ENCODE results near the gene CABCOCO1.

CABCOCO1 gene

DNA sequence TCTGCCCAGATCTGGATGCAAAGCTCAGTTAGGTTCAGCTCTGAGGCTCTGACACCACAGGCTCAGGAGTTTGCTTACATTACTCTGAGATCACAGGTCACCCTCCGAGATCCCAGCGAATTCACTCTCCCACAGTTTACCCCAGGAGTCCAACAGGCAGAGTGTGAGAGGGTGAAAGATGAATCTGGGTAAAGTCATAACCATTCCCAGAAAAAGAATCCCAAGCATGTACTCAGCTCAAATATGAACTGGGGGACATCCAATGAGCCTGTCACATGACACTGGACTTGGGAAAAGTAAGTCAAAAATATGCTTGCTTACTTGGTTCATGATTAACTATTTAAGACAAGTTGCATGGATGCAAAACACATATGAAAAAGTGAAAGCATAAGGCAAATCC, 128.5 kb downstream of the CABCOCO1 start:
- peak; percentile 59 for DNase-seq

DNA sequence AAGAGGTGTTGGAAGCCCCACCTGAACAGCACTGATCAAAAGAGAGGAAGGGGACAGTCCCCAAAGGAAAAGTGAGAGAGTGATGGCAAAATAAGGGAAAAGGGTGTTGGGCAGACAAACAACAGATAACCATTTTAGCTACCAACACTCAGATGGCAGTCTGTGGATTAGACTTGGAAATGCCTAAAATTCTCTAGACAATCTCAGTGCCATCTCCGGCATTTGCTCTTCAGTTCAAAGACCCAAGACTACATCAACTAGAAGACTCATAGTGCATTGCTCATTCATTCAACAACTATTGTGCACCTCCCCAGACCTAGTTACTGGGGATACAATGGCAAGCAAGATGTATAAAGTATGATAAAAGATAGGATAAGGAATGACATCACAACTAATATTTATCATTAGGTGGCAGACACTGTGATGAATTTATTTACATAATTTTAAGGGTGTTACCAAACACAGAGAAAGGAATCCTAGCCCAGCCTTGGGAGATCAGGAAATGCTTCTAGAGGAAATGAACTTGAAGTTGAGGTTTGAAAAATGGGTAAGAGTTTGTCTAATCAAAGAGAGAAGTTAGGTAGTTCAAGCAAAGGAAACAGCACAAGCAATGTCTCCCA, 129.5 kb downstream of the CABCOCO1 start:
- DNase-seq, result no peak

DNA sequence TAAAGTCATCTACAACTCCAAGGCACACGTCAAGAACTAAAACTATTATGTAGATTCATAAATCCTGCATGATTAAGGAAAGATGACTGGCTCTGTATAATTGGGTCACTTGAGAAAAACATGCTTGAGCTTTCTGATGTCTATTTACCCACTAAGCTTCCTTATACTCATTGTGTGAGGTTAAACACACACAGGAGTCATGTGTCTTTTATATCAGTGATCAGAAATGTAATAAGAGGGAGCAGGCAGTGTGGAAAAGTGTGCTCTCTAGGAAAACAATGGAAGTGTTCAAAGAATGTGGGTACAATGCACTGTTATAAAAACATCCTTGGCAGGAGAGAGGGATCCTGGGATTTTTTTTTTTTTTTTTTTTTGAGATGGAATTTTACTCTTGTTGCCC, 130.2 kb downstream of the CABCOCO1 start:
- DNase-seq, result no peak

DNA sequence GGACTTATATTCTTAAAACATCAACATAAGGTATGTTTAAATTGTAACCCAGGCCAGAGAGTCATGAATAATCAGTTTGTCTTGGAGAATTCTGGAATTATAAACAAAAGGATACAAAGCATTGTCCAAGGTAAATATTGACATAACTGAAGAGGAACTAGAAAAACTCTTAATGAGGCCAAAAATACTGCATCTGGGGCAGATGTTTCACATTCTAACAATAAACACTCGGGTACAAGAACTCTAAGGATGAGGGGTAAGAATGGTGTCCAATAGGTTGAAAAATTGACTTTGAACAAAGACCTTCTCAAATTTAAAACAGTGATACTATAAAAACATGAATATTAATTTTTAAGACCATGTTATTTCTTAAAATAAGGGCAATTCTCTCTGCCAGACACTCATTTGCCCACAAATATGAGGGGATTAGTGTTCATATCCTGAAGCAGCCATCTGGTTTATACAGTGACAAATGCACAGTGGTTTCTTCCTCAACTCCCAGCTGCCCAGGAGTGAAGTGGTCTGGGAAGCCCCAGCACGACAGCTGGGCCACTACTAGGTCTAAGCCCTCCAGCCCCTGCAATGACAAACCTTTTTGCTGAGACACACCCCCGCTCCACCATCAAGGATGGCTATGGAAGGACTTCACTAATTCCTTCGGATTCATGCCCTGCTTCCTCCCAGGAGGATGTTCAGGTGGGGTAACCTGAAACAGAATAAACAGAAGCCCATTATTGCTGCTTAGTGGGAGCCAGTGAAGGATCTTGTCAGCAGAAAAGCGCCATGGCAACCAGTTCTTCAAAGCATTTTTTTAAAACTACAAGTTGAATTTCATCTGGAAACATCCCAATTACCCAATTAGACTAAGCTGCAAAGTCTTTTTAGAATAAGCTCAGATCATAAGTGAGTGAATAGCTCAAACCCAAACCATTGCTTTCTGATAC, 131.3 kb downstream of the CABCOCO1 start:
- peak; percentile 61 for DNase-seq

DNA sequence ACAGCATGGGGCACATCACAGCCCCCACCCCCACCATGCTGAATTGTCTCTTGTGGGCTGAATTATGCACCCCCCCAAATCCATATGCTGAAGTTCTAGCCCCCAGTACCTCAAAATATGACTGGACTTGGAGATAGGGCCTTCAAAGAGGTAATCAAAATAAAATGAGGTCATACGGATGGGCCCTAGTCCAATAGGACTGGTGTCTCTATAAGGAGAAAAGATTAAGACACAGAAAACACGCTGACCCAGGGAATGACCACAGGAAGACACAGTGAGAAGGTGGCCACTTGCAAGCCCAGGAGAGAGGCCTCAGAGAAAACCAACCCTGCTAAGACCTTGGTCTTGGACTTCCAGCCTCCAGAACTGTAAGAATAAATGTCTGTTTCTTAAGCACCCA, 132.4 kb downstream of the CABCOCO1 start:
- no peak for DNase-seq

DNA sequence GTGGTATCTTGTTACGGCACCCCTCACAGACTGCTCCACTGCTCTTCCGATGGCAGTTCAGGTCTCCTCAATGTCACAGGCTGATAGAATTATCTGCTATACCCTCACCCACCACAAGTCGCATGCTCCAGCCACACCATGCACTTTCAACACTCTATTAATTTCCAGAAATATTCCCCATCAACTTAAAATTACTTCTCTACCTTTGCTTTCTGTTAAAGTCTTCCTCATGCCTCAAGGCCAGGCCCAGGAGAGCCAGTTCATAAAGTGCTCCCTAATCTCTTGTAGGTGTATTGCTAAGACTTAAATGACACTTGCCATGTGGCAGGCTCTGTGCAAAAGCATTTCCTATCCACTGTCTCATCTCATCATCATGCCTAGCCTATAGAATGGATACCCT, 132.8 kb downstream of the CABCOCO1 start:
- DNase-seq, result no peak

DNA sequence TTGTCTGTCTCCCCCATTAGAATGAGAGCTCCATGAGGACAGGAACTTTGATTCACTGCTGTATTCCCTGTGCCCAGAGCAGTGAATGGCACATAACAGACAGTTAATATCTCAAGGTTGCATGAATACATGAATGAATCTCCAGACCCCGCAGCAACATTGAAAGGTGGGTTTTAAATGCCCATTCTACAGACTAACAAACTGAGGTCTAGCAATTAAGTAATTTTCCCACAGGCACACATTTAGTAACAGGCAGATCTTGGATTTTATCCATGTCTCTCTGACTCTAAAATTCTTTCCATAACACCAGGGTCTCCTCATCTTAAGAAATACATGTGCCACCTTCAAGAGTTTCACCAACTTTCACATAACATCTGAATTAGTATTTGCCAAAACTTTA, 134.1 kb downstream of the CABCOCO1 start:
- DNase-seq, result no peak

DNA sequence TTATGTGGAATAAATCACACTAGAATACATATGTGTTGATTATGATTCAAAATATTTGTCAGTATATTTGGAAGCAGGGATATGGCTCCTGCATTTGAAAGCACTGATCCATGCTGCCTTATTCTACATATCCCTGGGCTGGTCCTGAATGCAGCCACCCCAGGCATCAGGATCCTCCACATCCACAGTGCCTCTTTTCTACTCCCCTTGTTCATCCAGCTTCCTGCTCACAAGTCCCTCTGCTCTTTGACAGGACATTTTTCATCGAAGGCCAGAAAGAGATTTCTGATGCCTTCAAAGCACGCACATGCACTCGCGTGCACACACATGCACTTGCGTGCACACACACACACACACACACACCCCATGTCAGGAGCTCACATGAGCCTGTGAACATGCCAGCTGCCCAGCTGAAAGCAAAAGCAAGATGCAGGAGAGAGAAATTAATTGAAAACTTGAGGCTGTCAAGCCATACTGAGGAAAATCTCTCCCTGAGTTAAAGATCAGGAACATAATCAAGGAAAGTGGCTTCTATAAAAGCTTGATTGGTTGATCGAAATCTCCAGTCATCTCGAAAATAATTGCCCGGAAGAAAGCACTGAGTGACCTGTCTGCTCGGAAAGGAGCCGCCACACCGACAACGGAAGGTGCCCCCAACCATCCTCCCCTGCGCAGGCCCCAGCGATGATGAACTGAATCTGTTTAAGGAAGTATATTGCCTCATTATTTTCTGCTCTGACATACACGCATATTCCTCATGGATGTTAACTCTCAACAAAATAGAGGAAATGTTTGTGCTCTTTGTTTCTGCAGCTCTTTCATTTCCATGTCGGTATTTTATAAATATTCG, 134.8 kb downstream of the CABCOCO1 start:
- no peak for DNase-seq

DNA sequence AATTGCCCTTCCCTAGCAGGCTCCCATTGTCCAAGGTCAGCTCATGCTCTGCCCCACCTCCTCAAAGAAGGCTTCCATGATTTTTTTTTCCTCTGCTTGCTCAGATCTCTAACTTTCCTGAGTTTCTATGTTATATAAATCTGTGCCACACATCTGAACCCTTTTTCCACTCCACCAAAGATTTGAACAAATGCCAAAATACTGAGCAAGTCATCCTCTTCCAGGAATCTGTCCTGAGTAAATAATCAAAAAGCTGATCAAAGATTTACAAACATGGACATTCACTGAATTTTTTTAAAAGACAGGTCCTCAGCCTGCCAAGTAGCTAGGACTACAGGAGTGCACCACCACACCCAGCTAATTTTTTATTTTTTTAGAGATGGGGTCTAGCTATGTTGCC, 136.0 kb downstream of the CABCOCO1 start:
- DNase-seq, result no peak

DNA sequence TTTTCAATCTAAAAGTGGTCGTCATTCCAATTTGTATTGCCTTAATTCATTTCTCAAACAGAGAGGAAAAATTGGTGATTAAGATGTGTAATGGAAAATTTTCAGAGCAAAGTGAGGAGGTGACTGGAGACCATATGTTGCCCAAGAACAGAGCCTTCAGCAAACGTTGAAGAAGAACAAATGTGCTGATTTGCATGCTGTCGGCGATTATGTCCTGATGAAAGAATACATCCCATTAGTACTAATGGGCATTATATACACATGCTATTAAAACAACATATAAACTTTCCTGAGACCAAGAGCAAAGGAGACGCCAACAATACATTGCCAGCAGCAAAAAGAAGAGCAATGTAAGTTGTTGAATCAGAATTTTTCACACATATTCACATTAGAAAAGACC, 138.8 kb downstream of the CABCOCO1 start:
- no peak for DNase-seq

DNA sequence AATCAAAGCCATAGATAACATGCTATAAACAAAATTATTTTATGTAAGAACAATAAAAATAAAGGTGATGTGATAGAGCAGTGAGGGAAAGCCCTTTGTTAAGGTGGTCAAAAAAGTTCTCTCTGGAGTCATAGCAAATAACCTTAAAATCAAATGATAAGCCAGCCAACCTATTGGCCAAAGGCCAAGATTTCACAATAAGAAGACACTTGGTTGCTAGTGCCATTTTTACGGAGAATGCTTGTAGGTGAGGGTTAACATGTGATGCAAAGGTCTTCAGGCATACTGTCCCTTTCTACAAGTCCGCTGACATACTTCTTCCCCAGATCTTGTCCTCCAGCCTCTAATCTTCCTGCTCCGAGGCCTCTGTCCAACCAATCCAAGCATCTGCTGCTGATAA, 140.5 kb downstream of the CABCOCO1 start:
- no peak for DNase-seq

DNA sequence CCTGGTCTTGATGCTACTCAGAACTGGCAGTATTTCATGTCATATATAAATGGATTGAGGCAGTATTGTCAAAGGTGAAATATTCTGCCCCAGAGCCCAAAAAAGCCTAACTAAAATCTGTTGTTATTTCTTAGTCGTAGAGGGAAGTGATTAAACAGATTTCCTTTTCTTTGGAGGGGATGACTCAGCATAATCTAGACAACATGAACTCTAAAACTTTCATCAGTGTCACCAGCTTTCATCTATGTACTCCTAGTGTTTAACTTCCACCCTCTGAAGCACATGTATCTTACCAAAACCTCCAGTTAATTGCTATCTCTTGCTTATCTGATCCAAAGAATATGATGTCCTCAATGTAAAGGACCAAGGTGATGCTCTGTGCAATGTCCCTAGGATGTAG, 141.7 kb downstream of the CABCOCO1 start:
- DNase-seq, result peak; percentile 46

DNA sequence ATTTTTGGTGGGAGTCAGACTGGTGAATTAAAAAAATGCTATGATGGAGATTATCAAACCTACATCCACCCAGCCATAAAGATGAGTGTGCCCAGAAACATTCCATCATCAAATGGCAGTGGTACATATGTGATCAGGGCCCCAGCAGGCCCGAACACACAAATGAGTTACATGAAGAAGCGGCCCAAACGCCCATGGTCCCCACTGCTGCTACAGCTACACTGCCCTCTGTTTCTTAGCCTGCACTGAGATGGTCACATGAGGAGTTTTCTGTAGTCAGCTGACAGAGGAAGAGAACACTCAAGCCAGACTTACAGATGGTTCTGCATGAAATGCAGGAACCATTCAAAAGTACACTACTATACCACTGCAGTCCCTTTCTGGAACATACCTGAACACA, 142.4 kb downstream of the CABCOCO1 start:
- DNase-seq, result no peak

DNA sequence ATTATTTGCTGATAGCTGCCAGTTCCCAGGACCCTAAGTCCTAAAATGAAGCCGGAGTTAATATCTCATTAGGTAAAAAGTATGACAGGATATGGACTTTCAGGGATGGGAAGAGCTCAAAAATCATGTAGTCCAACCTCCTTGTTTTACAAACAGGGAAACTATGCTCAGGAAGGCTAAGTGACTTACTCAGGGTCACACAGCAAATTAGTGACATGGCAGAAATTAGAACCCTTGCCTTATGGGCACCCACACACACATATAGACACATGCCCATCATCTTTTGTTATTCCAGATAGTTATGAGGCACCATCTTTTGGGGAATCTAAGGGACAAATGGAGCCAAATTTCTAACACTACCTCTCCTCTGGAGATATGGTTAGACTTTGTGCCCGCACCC, 147.5 kb downstream of the CABCOCO1 start:
- DNase-seq, result no peak

DNA sequence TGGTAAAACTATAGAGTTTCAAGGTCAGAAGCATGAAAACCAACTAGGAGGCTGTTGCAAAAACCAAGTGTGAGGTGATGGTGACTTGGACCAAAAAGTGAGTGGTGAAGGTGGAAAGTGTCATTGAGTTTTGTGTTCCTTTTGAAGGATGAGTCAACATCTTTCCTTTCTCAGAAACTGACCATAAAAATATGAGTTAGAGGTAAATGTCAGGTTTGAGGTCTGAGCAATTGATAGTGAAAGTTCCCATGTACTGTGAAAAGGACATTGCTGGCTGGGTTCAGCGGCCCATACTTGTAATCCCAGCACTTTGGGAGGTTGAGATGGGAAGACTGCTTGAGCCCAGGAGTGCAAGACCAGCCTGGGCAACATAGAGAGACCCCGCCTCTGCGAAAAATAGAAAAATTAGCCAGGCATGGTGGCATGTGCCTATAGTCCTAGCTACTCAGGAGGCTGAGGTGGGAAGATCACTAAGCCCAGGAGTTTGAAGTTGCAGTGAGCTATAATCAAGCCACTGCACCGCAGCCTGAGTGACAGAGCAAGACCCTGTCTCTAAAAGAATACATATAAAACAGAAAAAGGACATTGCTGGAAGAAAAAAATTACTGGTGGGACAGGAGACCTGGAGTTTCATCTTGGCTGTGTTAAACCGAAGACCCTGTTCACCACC, 149.5 kb downstream of the CABCOCO1 start:
- no peak for DNase-seq

DNA sequence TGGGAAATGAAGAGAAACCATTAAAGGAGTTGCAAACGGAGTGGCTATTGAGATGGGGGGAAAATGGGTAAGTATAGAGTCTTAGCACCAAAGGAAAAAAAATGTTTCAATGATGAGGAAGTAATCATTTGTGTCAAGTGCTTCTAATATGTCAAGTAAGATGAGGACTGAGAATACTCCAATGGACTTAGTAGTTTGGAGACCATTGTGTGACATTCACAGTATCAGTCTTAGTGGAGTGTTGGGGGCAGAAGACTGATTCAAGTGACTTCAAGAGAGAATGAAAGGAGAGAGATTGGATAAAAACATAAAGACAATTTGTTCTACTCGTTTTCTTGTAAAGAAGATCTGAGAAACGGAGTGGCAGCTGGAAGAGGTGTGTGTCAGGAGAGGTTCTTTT, 150.2 kb downstream of the CABCOCO1 start:
- DNase-seq, result no peak

DNA sequence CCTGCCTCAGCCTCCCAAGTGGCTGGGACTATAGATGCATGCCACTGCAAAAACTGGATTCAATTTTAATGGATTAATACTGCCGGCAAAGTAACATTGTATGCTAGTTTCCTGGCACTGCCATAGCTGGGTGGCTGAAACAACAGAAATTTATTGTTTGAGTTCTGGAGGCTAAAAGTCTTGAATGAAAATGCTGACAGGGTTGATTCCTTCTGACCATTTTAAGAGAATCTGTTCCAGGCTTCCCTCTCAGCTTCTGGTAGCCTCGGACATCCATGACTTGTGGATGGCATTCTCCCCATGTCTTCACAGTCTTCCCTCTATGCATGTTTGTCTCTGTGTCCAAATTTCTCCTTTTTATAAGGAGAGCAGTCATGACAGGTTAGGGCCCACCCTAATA, 151.4 kb downstream of the CABCOCO1 start:
- no peak for DNase-seq

DNA sequence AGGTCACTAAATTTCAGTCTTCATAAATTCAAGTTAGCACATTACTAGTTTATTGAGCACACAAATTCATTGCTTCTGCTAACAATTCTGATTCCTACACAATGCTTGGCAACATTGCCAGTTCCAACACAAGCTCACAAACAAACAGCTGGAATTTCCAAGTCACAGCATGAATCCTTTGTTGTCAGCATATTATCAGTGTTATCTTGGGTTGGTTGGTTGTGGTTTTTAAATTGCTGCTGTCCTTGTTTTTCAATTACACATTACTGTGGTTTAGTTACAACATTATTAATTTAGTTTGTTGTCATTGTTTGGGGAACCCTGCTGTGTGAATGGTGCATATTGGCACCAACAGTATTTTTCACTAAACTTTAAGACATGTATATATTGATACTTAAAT, 152.8 kb downstream of the CABCOCO1 start:
- DNase-seq, result no peak
